OCI-LY1 (cell line): Measurements from ENCODE around the gene SLMAP.

Source experiments
- CTCF ChIP-seq: fragments of 200-600 bp; sonication (generic), shearing (Covaris generic); IDR thresholded peaks from 2 replicates; pipeline ENCODE4 v1.5.1; 2017; ENCODE audit warnings: mild to moderate bottlenecking, antibody characterized with exemption, low read length, moderate library complexity, mixed read lengths
- EZH2 ChIP-seq: fragments of 200-600 bp; sonication (generic), shearing (Covaris generic); IDR thresholded peaks from 2 replicates; pipeline ENCODE4 v1.8.0; 2017; ENCODE audit warnings: borderline replicate concordance, mixed run types, mild to moderate bottlenecking, antibody characterized with exemption, low read length, moderate library complexity, mixed read lengths

- no peak for TF ChIP-seq CTCF
- TF ChIP-seq EZH2 = no peak
Measured at GRCh38 chr3:57892423-57892822, 136.3 kb downstream of the SLMAP start.
